ENCODE measurements around the gene COMMD4. TPM values are rescaled to one million over a fixed set of nuclear protein-coding genes. Genes with fewer than 3 reads are reported as not detected.
A peak's percentile ranks its signal among the peaks of the same experiment; 100 is the strongest.
"Not testable (repeated sequence)": the region's sequence is repeated elsewhere in the genome, so short reads cannot be mapped to it uniquely, and the experiment has no call there.

Gene COMMD4
- total RNA-seq, 2 experiments from 2014 or later: 87.8 to 91.0 TPM

DNA sequence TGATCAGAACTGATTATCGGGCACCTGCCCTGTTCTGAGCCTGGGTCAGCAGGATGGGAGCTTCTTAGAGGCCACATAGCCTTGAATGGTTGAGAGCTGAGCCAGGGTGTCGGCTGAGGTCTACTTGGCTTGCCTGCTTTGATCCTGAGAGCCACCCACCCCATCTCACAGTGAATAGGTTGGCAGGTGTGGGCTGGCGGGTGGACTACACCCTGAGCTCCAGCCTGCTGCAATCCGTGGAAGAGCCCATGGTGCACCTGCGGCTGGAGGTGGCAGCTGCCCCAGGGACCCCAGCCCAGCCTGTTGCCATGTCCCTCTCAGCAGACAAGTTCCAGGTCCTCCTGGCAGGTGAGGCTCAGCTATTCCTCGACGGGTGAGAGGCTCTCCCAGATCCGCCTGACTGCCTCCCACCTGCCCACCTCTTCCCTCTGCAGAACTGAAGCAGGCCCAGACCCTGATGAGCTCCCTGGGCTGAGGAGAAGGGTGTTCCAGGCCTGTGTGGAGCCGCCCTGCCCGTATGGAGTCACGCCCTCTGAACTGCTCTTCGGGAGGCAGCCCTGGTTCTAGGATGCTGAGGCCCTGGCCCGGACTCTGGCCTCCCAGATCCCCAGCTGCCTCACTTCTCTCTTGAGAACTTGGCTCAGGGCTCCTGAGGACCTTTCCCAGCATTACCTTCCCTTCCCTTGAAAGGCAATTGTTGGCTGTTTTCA is 3.8 kb downstream of the COMMD4 start:
- H3K36me3 Mint-ChIP-seq (ENCODE audit: low read depth): peaks cover 15% of the 10 kb centered on the region
- CTCF ChIA-PET: no interaction called here

DNA sequence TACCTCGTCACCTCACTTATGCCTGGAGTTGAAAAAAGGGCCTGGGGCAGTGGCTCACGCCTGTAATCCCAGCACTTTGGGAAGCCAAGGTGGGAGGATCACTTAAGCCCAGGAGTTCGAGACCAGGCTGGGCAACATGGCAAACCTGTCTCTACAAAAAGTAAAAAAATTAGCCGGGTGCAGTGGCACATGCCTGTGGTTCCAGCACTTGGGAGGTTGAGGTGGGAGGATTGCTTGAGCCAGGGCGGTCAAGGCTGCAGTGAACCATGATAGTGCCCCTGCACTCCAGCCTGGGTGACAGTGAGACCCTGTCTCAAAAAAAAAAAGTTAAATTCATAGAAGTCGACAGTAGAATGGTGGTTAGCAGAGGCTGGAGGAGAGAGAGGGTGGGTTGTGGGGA is 6.4 kb downstream of the COMMD4 start:
- CTCF ChIA-PET: no interaction called here
- Mint-ChIP-seq H3K4me1 (peaks cover 13% of the 10 kb centered on the region), H3K36me3 (ENCODE audit: low read depth) (peaks cover 23% of the 10 kb centered on the region), H3K9me3 (no peaks in the 10 kb centered on the region), H3K27me3 (peaks cover 15% of the 10 kb centered on the region), H3K4me3 (no peak overlapping the region), H3K27ac (no peak overlapping the region)
- DNase-seq: no peak
- POLR2A ChIA-PET: no interaction called here

More for the DNA sequence above, 3.8 kb downstream of the COMMD4 start:
- H3K27ac Mint-ChIP-seq: no peak overlapping the region
- no peaks in the 10 kb centered on the region for H3K9me3 Mint-ChIP-seq
- H3K4me3 Mint-ChIP-seq: no peak overlapping the region
- H3K4me1 Mint-ChIP-seq: peaks cover 26% of the 10 kb centered on the region
- peaks cover 2% of the 10 kb centered on the region for H3K27me3 Mint-ChIP-seq
- no peak for DNase-seq
- POLR2A ChIA-PET: interaction anchor here (0.8 to 1.3 kb wide), 2 partner anchors 14 to 28 kb away, joined by 3 read pairs; partner anchors contain the start of gene MAN2C1

DNA sequence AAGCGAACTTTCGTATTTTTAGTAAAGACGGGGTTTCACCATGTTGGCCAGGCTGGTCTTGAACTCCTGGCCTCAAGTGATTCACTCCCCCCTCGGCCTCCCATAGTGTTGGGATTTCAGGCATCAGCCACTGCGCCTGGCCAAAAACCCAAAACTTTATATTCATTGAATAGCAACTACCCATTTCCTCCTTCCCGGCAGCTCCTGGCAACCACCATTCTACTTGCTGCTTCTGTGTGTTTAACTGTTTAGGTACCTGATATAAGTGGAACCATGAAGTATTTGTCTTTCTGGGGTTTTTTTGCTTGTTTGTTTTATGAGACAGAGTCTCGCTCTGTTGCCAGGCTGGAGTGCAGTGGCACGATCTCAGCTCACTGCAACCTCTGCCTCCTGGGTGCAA is 8.1 kb downstream of the COMMD4 start:
- H3K9me3 Mint-ChIP-seq, DNase-seq, H3K4me3 Mint-ChIP-seq, POLR2A ChIA-PET, H3K27ac Mint-ChIP-seq: not testable (repeated sequence)
- H3K27me3 Mint-ChIP-seq: peaks cover 21% of the 10 kb centered on the region
- H3K4me1 Mint-ChIP-seq: peaks cover 14% of the 10 kb centered on the region
- CTCF ChIA-PET: interaction anchor here (1.3 kb wide), 1 partner anchor 24 kb away, joined by 5 read pairs; no protein-coding TSS in a partner anchor
- peaks cover 32% of the 10 kb centered on the region for H3K36me3 Mint-ChIP-seq (ENCODE audit: low read depth)

DNA sequence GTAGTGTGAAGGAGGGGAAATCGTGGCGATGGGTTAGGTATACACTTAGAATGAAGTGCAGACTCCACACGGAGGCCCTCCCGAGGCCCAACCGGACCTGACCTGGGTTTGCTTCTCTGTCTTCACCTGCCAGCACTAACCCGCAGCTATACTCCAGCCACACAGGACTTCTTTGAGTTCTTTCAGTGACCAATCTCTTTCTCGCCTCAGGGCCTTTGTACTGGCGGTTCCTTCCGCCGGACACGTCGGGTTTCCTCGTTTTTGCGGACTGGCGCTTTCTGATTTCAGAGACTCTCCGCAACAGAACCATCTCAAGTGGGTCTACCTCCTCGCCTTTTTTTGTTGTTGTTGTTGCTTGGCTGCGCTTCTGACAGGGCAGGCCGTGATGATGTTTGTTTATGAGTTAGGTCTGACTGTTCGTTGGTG is 10.9 kb downstream of the COMMD4 start, which contains the start of gene NEIL1:
Gene NEIL1, plus strand, starts transcription at position 244 of the 426 bp plus-strand sequence. CDS start 1,867 bp downstream, outside the sequence.
- Mint-ChIP-seq H3K27ac (no peak within 1 kb of the TSS), H3K4me3 (peak within 1 kb of the TSS; percentile 60)
- CTCF ChIA-PET: no interaction called here

DNA sequence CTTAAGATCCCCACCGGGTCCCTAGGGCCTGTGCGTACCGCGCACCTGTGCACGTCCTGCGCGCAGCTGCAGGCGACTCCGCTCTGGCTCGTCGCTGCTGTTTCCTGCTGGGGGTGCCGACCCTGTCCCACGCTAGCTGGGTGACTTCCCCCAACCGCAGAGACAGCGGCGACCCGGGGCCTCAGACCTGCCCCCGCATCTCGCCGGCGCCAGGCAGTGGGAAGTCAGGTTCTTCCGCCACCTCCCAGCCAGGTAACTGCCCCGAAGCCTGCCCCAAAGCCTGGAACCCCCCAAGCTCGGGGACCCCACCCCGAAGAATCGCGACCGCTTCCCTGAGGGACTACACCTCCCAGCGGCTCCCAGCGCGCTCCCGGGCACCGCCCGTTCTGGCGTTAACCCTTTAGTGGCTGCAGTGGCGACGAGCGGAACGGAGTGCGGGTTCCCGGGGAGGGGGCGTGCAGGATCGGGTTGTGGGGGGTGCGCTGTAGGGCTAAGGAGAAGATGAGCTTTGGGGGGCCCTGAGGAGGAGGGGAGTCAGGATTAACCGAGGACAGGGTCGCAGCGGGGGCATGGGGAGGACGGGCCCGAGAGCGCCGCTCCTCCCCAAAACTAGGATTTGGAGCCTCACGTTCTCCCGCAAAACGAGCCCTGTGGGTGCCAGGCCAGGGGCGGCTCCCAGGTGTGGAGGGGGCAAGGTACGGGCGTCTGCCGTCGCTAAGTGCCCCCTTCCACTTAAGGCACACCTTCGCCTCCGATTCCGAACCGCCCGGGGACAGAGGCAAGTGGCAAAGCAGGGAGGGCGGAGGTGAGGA is 11.6 kb downstream of the COMMD4 start:
- Mint-ChIP-seq H3K4me3 (peak overlapping the region; percentile 60), H3K27me3 (peaks cover 25% of the 10 kb centered on the region), H3K4me1 (peaks cover 39% of the 10 kb centered on the region), H3K36me3 (ENCODE audit: low read depth) (peaks cover 49% of the 10 kb centered on the region), H3K27ac (no peak overlapping the region), H3K9me3 (peaks cover 18% of the 10 kb centered on the region)
- ChIA-PET POLR2A (interaction anchor here (1.6 to 9.5 kb wide), 5 partner anchors 12 to 108 kb away, joined by 4 to 89 read pairs (median 7); partner anchors contain the start of genes COMMD4 and MAN2C1), CTCF (interaction anchor here (1.1 kb wide), 1 partner anchor 20 kb away, joined by 5 read pairs; no protein-coding TSS in a partner anchor)
- peak; percentile 29 for DNase-seq

More for the DNA sequence above, 10.9 kb downstream of the COMMD4 start, which contains the start of gene NEIL1:
- POLR2A ChIA-PET: interaction anchor here (1.8 to 9.5 kb wide), 3 partner anchors 11 to 106 kb away, joined by 6 to 89 read pairs (median 11); partner anchors contain the start of genes COMMD4 and MAN2C1
- Mint-ChIP-seq H3K27me3 (peaks cover 25% of the 10 kb centered on the region), H3K4me1 (peaks cover 39% of the 10 kb centered on the region), H3K9me3 (peaks cover 18% of the 10 kb centered on the region), H3K36me3 (ENCODE audit: low read depth) (peaks cover 42% of the 10 kb centered on the region)
- no peak for DNase-seq

DNA sequence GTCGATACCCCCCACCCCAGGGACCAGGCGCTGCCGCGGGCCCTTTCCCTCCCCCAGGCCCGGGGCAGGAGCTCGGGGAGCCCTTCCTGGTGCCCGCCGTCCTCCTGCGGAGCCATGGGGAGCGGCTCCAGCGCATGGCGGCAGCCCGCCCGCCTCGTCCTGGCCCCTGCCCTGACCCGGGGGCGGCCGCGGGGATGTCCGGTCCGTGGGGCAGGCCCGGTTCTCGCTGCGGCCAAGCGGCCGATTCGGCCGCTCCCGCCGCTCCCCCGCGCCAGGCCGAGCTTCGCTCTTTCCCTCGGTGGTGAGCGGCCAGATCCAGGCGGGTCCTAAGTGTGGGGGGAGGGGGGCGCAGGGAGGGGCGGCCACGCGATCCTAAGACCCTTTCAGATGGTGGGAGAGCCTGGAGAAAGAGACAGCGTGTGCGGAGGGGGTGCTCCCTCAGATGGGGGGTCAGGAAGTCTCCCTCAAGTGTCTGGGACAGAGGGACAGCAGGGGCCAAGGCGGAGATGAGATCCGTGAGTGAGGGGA is 12.2 kb downstream of the COMMD4 start:
- Mint-ChIP-seq H3K9me3 (peaks cover 18% of the 10 kb centered on the region), H3K4me1 (peaks cover 39% of the 10 kb centered on the region), H3K27ac (peak overlapping the region; percentile 31), H3K36me3 (ENCODE audit: low read depth) (peaks cover 53% of the 10 kb centered on the region), H3K4me3 (no peak overlapping the region), H3K27me3 (peaks cover 25% of the 10 kb centered on the region)
- DNase-seq: no peak
- CTCF ChIA-PET: interaction anchor here (1.1 kb wide), 1 partner anchor 20 kb away, joined by 5 read pairs; no protein-coding TSS in a partner anchor
- POLR2A ChIA-PET: interaction anchor here (1.6 to 9.5 kb wide), 5 partner anchors 12 to 107 kb away, joined by 4 to 89 read pairs (median 7); partner anchors contain the start of genes COMMD4 and MAN2C1

DNA sequence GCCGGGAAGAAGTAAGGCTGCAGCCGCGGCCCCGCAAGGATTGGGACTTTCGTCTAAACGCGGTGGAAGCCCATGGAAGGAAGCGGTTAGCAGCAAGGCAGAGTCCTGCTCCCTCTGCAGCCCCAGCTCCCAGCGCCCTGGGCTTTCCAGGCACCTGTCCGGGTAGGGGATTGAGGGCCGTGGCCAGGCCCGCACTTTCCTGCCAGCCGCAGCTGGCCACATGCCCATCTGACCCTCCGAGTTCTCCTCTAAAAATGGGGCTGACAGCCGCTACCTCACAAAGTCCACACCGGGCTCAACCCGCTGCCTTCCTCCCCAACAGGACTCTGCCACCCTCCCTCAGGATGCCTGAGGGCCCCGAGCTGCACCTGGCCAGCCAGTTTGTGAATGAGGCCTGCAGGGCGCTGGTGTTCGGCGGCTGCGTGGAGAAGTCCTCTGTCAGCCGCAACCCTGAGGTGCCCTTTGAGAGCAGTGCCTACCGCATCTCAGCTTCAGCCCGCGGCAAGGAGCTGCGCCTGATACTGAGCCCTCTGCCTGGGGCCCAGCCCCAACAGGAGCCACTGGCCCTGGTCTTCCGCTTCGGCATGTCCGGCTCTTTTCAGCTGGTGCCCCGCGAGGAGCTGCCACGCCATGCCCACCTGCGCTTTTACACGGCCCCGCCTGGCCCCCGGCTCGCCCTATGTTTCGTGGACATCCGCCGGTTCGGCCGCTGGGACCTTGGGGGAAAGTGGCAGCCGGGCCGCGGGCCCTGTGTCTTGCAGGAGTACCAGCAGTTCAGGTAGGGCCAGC is 12.9 kb downstream of the COMMD4 start:
- Mint-ChIP-seq H3K4me1 (peaks cover 39% of the 10 kb centered on the region), H3K9me3 (peaks cover 18% of the 10 kb centered on the region), H3K36me3 (ENCODE audit: low read depth) (peaks cover 56% of the 10 kb centered on the region), H3K27me3 (peaks cover 25% of the 10 kb centered on the region), H3K4me3 (no peak overlapping the region), H3K27ac (peak overlapping the region; percentile 99)
- DNase-seq: no peak
- ChIA-PET POLR2A (interaction anchor here (0.6 to 9.5 kb wide), 7 partner anchors 11 to 107 kb away, joined by 3 to 89 read pairs (median 6); partner anchors contain the start of genes COMMD4 and MAN2C1), CTCF (interaction anchor here (0.8 to 1.1 kb wide), 2 partner anchors 18 to 19 kb away, joined by 3 to 5 read pairs; no protein-coding TSS in a partner anchor)

DNA sequence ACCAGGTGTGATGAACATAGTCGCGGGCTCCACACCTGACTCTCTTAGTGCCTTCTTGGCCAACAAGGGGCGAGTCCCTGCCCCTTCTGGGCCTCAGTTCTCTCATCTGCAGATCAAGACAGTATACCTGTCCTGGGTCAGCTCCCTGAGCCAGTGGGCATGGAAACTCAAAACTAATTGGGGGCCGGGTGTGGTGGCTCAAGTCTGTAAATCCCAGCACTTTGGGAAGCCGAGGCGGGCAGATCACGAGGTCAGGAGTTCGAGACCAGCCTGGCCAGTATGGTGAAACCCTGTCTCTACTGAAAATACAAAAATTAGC is 13.4 kb downstream of the COMMD4 start:
- not testable (repeated sequence) for H3K4me3 Mint-ChIP-seq, DNase-seq
- ChIA-PET CTCF (interaction anchor here (0.8 kb wide), 1 partner anchor 18 kb away, joined by 3 read pairs; no protein-coding TSS in a partner anchor), POLR2A (interaction anchor here (0.6 to 9.5 kb wide), 5 partner anchors 11 to 105 kb away, joined by 3 to 89 read pairs (median 7); partner anchors contain the start of gene MAN2C1)
- Mint-ChIP-seq H3K27me3 (peaks cover 23% of the 10 kb centered on the region), H3K9me3 (peaks cover 18% of the 10 kb centered on the region), H3K27ac (peak overlapping the region; percentile 99), H3K4me1 (peaks cover 39% of the 10 kb centered on the region), H3K36me3 (ENCODE audit: low read depth) (peaks cover 56% of the 10 kb centered on the region)

DNA sequence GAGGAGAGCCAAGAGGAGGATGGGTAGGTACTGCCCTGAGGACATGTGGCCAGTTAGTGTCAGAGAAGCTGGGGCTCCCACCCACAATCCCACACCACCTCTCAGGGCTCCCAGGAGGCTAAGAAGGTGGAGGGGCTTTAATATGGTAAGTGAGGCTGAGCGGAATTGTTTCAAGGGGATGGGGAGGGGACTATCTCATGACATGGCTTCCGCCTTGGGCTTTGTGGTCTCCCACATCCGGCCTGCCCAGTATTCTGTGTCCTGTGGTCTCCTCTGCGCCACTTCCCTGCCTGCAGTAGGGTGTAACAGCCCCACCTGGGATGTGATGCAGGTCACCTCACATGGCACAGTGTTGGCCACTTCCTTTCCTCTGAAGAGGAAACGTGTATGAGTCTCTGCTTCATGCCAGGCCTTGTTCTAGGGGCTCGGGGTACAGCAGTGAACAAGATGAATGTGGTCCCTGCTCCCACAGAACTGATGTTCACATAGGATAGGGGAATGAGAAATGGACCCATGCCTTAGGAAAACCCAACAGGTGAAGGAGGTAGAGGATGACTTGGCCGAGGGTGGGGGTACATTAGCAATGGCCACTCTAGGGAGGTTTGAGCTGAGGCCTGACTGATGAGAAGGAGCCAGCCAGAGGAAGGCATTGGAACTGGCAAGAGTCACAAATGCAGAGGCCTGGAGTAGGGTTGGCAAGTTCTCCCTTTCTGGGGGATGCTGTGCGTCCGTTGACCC is 14.2 kb downstream of the COMMD4 start:
- DNase-seq: peak; percentile 94
- Mint-ChIP-seq H3K9me3 (peaks cover 18% of the 10 kb centered on the region), H3K36me3 (ENCODE audit: low read depth) (peaks cover 61% of the 10 kb centered on the region), H3K4me3 (peak overlapping the region; percentile 60), H3K27ac (peak overlapping the region; percentile 99), H3K27me3 (peaks cover 23% of the 10 kb centered on the region), H3K4me1 (peaks cover 39% of the 10 kb centered on the region)
- ChIA-PET POLR2A (interaction anchor here (0.6 to 9.5 kb wide), 8 partner anchors 10 to 105 kb away, joined by 3 to 89 read pairs (median 4); partner anchors contain the start of genes COMMD4 and MAN2C1), CTCF (interaction anchor here (3.3 kb wide), 1 partner anchor 17 kb away, joined by 17 read pairs; no protein-coding TSS in a partner anchor)

DNA sequence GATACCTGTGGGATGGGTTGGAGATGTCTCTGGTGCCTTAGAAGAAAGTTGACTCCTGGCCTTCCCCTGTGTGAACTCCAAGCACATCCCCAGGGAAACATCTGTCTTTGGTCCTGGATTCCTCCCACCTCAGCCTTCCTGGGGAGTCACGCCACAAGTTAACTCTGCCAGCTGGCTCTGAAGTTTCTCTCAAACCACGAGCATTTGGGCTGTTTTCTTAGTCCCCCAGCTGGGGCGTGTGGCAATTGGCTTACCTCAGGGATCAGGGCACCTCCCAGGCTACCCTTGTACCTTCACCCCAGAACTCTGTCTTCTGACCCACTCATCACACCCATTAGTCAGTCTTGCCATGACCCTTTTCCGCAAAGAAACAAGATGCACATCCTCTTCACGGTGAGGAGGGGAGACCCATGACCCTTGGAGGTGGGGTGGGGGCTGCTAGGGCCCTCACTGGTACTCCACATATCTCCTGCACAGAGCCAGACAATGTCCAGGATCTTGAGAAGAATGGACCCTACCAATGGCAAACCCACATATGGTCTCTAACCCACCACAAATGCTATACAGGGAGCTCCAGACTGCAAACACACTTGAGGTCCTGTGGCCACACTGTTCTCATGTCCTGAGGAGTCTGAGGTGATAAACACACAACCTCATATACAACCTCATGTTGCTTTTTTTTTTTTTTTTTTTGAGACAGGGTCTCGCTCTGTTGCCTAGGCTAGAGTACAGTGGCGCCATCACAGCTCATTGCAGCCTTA is 14.9 kb downstream of the COMMD4 start:
- DNase-seq: no peak
- ChIA-PET CTCF (interaction anchor here (0.5 to 3.3 kb wide), 3 partner anchors 16 to 326 kb away, joined by 3 to 17 read pairs (median 6); no protein-coding TSS in a partner anchor), POLR2A (interaction anchor here (1.0 to 9.5 kb wide), 4 partner anchors 13 to 105 kb away, joined by 3 to 89 read pairs (median 4); partner anchors contain the start of genes COMMD4 and MAN2C1)
- peaks cover 65% of the 10 kb centered on the region for H3K36me3 Mint-ChIP-seq (ENCODE audit: low read depth)
- H3K9me3 Mint-ChIP-seq: peaks cover 18% of the 10 kb centered on the region
- H3K27ac Mint-ChIP-seq: peak overlapping the region; percentile 99
- H3K27me3 Mint-ChIP-seq: peaks cover 19% of the 10 kb centered on the region
- no peak overlapping the region for H3K4me3 Mint-ChIP-seq
- peaks cover 39% of the 10 kb centered on the region for H3K4me1 Mint-ChIP-seq
